ENCODE data around the gene PPFIA1. TPM values are rescaled to one million over a fixed set of nuclear protein-coding genes. Genes with fewer than 3 reads are reported as not detected.

PPFIA1 gene
- total RNA-seq, 1 experiment from 2014 or later = 75.1 TPM

DNA sequence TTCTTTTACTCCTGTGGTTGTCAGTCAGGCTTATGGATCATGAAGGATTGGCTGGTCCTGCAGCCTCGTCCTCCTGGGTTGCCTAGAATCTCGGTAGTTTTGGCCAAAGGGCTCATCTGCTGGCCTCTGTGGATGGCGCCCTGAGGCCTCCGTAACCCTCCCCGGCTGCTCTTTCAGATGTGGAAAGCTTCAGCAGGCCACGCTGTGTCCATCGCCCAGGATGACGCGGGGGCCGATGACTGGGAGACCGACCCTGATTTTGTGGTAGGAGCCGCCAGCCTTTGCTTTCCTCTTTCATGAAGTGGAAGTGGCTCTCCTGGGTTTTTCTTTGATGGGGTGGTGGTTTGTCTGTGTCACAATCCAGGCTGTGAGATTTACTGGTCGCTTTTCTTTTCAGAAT, 136.6 kb downstream of the PPFIA1 start:
- Mint-ChIP-seq H3K4me1 (peaks cover 15% of the 10 kb centered on the region), H3K27ac (no peak overlapping the region), H3K36me3 (peaks cover 57% of the 10 kb centered on the region), H3K4me3 (no peak overlapping the region), H3K9me3 (no peaks in the 10 kb centered on the region), H3K27me3 (ENCODE audit: low read depth) (no peaks in the 10 kb centered on the region)
- TF ChIP-seq, protein P1, sequence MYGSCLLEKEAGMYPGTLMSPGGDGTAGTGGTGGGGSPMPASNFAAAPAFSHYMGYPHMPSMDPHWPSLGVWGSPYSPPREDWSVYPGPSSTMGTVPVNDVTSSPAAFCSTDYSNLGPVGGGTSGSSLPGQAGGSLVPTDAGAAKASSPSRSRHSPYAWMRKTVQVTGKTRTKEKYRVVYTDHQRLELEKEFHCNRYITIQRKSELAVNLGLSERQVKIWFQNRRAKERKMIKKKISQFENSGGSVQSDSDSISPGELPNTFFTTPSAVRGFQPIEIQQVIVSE (CRISPR knock-in tag; IDR thresholded peaks at IDR 0.05; ENCODE audit: borderline replicate concordance) = no peak
- TF ChIP-seq SOX15 (CRISPR knock-in tag; IDR thresholded peaks at IDR 0.05) (no peak), NFE2L1 (CRISPR knock-in tag; IDR thresholded peaks at IDR 0.05) (no peak), GABPB1 (CRISPR knock-in tag; IDR thresholded peaks at IDR 0.05) (no peak), FOXJ3 (CRISPR knock-in tag; IDR thresholded peaks at IDR 0.05; ENCODE audit: borderline replicate concordance) (no peak)
- TF ChIP-seq, protein P2, sequence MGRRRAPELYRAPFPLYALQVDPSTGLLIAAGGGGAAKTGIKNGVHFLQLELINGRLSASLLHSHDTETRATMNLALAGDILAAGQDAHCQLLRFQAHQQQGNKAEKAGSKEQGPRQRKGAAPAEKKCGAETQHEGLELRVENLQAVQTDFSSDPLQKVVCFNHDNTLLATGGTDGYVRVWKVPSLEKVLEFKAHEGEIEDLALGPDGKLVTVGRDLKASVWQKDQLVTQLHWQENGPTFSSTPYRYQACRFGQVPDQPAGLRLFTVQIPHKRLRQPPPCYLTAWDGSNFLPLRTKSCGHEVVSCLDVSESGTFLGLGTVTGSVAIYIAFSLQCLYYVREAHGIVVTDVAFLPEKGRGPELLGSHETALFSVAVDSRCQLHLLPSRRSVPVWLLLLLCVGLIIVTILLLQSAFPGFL (CRISPR knock-in tag; IDR thresholded peaks at IDR 0.05; ENCODE audit: borderline replicate concordance) = no peak
- TF ChIP-seq, protein P3, sequence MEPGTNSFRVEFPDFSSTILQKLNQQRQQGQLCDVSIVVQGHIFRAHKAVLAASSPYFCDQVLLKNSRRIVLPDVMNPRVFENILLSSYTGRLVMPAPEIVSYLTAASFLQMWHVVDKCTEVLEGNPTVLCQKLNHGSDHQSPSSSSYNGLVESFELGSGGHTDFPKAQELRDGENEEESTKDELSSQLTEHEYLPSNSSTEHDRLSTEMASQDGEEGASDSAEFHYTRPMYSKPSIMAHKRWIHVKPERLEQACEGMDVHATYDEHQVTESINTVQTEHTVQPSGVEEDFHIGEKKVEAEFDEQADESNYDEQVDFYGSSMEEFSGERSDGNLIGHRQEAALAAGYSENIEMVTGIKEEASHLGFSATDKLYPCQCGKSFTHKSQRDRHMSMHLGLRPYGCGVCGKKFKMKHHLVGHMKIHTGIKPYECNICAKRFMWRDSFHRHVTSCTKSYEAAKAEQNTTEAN (CRISPR knock-in tag; IDR thresholded peaks at IDR 0.05) = no peak
- TF ChIP-seq, protein P4, sequence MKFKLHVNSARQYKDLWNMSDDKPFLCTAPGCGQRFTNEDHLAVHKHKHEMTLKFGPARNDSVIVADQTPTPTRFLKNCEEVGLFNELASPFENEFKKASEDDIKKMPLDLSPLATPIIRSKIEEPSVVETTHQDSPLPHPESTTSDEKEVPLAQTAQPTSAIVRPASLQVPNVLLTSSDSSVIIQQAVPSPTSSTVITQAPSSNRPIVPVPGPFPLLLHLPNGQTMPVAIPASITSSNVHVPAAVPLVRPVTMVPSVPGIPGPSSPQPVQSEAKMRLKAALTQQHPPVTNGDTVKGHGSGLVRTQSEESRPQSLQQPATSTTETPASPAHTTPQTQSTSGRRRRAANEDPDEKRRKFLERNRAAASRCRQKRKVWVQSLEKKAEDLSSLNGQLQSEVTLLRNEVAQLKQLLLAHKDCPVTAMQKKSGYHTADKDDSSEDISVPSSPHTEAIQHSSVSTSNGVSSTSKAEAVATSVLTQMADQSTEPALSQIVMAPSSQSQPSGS (CRISPR knock-in tag; IDR thresholded peaks at IDR 0.05; ENCODE audit: borderline replicate concordance, low read depth) = no peak
- TF ChIP-seq, protein P5, sequence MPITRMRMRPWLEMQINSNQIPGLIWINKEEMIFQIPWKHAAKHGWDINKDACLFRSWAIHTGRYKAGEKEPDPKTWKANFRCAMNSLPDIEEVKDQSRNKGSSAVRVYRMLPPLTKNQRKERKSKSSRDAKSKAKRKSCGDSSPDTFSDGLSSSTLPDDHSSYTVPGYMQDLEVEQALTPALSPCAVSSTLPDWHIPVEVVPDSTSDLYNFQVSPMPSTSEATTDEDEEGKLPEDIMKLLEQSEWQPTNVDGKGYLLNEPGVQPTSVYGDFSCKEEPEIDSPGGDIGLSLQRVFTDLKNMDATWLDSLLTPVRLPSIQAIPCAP (CRISPR knock-in tag; IDR thresholded peaks at IDR 0.05) = no peak
- TF ChIP-seq, protein P6, sequence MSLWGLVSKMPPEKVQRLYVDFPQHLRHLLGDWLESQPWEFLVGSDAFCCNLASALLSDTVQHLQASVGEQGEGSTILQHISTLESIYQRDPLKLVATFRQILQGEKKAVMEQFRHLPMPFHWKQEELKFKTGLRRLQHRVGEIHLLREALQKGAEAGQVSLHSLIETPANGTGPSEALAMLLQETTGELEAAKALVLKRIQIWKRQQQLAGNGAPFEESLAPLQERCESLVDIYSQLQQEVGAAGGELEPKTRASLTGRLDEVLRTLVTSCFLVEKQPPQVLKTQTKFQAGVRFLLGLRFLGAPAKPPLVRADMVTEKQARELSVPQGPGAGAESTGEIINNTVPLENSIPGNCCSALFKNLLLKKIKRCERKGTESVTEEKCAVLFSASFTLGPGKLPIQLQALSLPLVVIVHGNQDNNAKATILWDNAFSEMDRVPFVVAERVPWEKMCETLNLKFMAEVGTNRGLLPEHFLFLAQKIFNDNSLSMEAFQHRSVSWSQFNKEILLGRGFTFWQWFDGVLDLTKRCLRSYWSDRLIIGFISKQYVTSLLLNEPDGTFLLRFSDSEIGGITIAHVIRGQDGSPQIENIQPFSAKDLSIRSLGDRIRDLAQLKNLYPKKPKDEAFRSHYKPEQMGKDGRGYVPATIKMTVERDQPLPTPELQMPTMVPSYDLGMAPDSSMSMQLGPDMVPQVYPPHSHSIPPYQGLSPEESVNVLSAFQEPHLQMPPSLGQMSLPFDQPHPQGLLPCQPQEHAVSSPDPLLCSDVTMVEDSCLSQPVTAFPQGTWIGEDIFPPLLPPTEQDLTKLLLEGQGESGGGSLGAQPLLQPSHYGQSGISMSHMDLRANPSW (CRISPR knock-in tag; conservative IDR thresholded peaks at IDR 0.05; ENCODE audit: low read depth) = no peak
- DNase-seq (ENCODE audit: low spot score) (no peak), ATAC-seq (no peak)
- ChIA-PET CTCF (no interaction called here), POLR2A (no interaction called here)

DNA sequence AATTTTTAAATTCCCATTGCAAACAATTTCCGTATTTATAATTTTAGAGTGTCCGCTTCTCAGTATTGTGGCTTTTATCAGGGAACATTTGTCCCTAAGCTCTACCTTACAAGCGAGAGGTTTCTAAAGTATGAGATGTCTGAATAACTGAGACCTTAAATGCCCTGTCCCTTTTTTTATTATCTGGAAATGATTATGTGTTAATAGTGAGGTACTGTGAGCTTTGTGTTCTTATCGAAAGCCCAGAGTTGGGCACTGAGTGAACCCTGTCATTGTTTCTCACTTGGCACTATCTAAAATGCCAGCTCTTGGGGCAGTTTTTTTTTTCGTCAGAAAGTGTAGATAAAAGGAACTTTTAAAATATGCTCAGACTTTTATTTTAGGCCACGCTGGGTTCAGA, 137.3 kb downstream of the PPFIA1 start:
- DNase-seq (ENCODE audit: low spot score) (no peak), ATAC-seq (no peak)
- no peaks in the 10 kb centered on the region for H3K9me3 Mint-ChIP-seq
- no peaks in the 10 kb centered on the region for H3K27me3 Mint-ChIP-seq (ENCODE audit: low read depth)
- peaks cover 64% of the 10 kb centered on the region for H3K36me3 Mint-ChIP-seq
- POLR2A ChIA-PET = no interaction called here
- H3K4me3 Mint-ChIP-seq = no peak overlapping the region
- no peak overlapping the region for H3K27ac Mint-ChIP-seq
- peaks cover 8% of the 10 kb centered on the region for H3K4me1 Mint-ChIP-seq
- CTCF ChIA-PET = no interaction called here
- TF ChIP-seq, protein P7, sequence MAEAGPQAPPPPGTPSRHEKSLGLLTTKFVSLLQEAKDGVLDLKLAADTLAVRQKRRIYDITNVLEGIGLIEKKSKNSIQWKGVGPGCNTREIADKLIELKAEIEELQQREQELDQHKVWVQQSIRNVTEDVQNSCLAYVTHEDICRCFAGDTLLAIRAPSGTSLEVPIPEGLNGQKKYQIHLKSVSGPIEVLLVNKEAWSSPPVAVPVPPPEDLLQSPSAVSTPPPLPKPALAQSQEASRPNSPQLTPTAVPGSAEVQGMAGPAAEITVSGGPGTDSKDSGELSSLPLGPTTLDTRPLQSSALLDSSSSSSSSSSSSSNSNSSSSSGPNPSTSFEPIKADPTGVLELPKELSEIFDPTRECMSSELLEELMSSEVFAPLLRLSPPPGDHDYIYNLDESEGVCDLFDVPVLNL (CRISPR knock-in tag; IDR thresholded peaks at IDR 0.05; ENCODE audit: borderline replicate concordance, low read depth) = no peak
- TF ChIP-seq, protein P8, sequence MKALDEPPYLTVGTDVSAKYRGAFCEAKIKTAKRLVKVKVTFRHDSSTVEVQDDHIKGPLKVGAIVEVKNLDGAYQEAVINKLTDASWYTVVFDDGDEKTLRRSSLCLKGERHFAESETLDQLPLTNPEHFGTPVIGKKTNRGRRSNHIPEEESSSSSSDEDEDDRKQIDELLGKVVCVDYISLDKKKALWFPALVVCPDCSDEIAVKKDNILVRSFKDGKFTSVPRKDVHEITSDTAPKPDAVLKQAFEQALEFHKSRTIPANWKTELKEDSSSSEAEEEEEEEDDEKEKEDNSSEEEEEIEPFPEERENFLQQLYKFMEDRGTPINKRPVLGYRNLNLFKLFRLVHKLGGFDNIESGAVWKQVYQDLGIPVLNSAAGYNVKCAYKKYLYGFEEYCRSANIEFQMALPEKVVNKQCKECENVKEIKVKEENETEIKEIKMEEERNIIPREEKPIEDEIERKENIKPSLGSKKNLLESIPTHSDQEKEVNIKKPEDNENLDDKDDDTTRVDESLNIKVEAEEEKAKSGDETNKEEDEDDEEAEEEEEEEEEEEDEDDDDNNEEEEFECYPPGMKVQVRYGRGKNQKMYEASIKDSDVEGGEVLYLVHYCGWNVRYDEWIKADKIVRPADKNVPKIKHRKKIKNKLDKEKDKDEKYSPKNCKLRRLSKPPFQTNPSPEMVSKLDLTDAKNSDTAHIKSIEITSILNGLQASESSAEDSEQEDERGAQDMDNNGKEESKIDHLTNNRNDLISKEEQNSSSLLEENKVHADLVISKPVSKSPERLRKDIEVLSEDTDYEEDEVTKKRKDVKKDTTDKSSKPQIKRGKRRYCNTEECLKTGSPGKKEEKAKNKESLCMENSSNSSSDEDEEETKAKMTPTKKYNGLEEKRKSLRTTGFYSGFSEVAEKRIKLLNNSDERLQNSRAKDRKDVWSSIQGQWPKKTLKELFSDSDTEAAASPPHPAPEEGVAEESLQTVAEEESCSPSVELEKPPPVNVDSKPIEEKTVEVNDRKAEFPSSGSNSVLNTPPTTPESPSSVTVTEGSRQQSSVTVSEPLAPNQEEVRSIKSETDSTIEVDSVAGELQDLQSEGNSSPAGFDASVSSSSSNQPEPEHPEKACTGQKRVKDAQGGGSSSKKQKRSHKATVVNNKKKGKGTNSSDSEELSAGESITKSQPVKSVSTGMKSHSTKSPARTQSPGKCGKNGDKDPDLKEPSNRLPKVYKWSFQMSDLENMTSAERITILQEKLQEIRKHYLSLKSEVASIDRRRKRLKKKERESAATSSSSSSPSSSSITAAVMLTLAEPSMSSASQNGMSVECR (CRISPR knock-in tag; IDR thresholded peaks at IDR 0.05; ENCODE audit: borderline replicate concordance) = no peak
- TF ChIP-seq GRHL2 (CRISPR knock-in tag; IDR thresholded peaks at IDR 0.05; ENCODE audit: insufficient replicate concordance, severe bottlenecking) (no peak), ELF4 (CRISPR knock-in tag; IDR thresholded peaks at IDR 0.05; ENCODE audit: low read depth) (no peak), MYBL2 (CRISPR knock-in tag; IDR thresholded peaks at IDR 0.05) (no peak), GABPB1 (CRISPR knock-in tag; IDR thresholded peaks at IDR 0.05) (no peak), FOXK1 (CRISPR knock-in tag; IDR thresholded peaks at IDR 0.05) (no peak)
- TF ChIP-seq, protein P3 (CRISPR knock-in tag; IDR thresholded peaks at IDR 0.05) = no peak

Data from WTC11 (cell line).